ENCODE data around the gene ADAMTS6.

Gene ADAMTS6

DNA sequence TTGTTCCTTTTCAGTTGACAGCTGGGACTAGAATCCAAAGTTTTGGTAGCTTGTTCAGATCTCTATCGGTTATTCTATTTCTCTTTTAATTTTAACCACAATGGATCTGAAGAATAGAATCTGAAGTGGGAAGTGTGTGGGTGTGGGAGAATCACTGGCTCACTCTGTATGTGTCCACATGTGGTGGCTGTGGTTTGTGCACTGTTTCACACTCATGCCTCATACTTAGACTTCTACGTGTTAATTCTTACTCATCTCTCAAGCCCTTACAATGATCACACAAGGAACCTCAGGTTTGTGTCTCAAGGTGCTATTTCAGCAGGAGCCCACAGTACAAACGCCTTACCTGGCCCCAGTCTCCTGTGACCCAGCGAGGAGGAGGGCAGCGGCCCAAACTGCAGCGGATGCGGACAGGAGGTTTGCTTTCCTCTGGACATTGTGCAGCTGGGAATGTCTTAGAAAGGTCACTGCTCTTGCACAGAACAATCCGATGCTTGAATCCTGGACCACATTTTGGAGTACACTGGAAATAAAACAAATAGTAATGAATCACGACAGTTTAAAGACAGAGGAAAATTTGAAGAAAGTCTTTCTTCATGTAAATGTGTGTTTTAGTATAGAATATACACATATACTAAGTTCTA, 309.1 kb downstream of the ADAMTS6 start:
- Histone ChIP-seq H3K27me3 (ENCODE audit: insufficient read depth, poor library complexity, severe bottlenecking) (no peaks in the 10 kb centered on the region), H3K4me3 (replicated peaks; ENCODE audit: insufficient read depth, low read length) (no peak overlapping the region), H3K27ac (replicated peaks) (no peak overlapping the region)
- TF ChIP-seq REST (IDR thresholded peaks at IDR 0.05; ENCODE audit: insufficient replicate concordance, low read depth) (no peak), GABPA (IDR thresholded peaks at IDR 0.05; ENCODE audit: low read depth) (no peak), SPI1 (IDR thresholded peaks at IDR 0.05; ENCODE audit: borderline replicate concordance, low read depth) (no peak), POLR2AphosphoS5 (IDR thresholded peaks at IDR 0.05; ENCODE audit: low read depth) (no peak)
- TF ChIP-seq, protein P1, sequence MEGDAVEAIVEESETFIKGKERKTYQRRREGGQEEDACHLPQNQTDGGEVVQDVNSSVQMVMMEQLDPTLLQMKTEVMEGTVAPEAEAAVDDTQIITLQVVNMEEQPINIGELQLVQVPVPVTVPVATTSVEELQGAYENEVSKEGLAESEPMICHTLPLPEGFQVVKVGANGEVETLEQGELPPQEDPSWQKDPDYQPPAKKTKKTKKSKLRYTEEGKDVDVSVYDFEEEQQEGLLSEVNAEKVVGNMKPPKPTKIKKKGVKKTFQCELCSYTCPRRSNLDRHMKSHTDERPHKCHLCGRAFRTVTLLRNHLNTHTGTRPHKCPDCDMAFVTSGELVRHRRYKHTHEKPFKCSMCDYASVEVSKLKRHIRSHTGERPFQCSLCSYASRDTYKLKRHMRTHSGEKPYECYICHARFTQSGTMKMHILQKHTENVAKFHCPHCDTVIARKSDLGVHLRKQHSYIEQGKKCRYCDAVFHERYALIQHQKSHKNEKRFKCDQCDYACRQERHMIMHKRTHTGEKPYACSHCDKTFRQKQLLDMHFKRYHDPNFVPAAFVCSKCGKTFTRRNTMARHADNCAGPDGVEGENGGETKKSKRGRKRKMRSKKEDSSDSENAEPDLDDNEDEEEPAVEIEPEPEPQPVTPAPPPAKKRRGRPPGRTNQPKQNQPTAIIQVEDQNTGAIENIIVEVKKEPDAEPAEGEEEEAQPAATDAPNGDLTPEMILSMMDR (IDR thresholded peaks at IDR 0.05; ENCODE audit: insufficient read depth, low read length) = no peak
- DNase-seq (ENCODE audit: low read depth in 1 of 2, low spot score in 1 of 2) = no peak

DNA sequence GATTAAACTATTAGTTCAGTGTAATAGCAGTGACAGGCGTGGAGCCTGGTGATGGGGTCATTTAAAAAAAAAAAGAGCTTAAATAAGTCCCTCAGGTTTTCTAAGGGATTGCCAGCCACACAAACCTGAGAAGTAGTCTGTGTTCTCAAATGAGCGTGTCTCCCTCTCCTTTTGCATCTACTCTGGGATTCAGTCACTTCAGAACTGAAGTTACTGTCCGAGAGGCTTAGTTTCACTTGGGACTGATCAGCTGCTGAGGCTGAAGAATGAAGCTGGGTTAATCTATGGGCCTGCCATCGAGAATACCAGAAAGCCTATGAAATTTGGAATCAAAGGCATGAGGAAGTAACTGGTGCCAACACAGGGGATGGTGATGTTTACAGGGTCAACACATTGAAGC, 310.1 kb downstream of the ADAMTS6 start:
- Histone ChIP-seq H3K4me3 (replicated peaks; ENCODE audit: insufficient read depth, low read length) (no peak overlapping the region), H3K27me3 (ENCODE audit: insufficient read depth, poor library complexity, severe bottlenecking) (no peaks in the 10 kb centered on the region), H3K27ac (replicated peaks) (no peak overlapping the region)
- no peak for TF ChIP-seq SPI1 (IDR thresholded peaks at IDR 0.05; ENCODE audit: borderline replicate concordance, low read depth)
- TF ChIP-seq REST (IDR thresholded peaks at IDR 0.05; ENCODE audit: insufficient replicate concordance, low read depth) = no peak
- no peak for TF ChIP-seq GABPA (IDR thresholded peaks at IDR 0.05; ENCODE audit: low read depth)
- TF ChIP-seq, protein P1 (IDR thresholded peaks at IDR 0.05; ENCODE audit: insufficient read depth, low read length) = no peak
- no peak for TF ChIP-seq POLR2AphosphoS5 (IDR thresholded peaks at IDR 0.05; ENCODE audit: low read depth)
- DNase-seq (ENCODE audit: low read depth in 1 of 2, low spot score in 1 of 2) = no peak

DNA sequence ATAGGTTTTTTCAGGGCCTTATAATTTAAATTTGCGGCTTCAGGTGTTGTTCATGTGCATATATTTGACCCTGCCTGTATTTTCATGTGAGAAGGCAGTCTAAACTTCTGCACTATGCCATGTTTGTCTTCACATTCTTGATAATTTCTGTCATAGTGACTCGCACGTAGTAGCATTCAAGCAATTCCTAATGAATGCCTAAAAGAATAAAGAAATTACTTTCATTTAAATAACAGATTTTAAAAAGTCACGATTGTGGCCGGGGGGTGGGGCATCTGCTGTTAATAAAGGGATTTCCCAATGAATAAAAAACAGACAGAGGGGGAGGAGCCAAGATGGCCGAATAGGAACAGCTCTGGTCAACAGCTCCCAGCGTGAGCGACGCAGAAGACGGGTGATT, 318.0 kb downstream of the ADAMTS6 start:
- Histone ChIP-seq H3K27me3 (ENCODE audit: insufficient read depth, poor library complexity, severe bottlenecking) (no peaks in the 10 kb centered on the region), H3K27ac (replicated peaks) (no peak overlapping the region), H3K4me3 (replicated peaks; ENCODE audit: insufficient read depth, low read length) (no peak overlapping the region)
- no peak for DNase-seq (ENCODE audit: low read depth in 1 of 2, low spot score in 1 of 2)
- TF ChIP-seq POLR2AphosphoS5 (IDR thresholded peaks at IDR 0.05; ENCODE audit: low read depth) (no peak), REST (IDR thresholded peaks at IDR 0.05; ENCODE audit: insufficient replicate concordance, low read depth) (no peak), SPI1 (IDR thresholded peaks at IDR 0.05; ENCODE audit: borderline replicate concordance, low read depth) (no peak), GABPA (IDR thresholded peaks at IDR 0.05; ENCODE audit: low read depth) (no peak)
- TF ChIP-seq, protein P1 (IDR thresholded peaks at IDR 0.05; ENCODE audit: insufficient read depth, low read length) = no peak
